ENCODE data around the gene TNIK.

GRCh38 chr3:171490901-171491300, 30.7 kb upstream of the TNIK start:
- TF ChIP-seq CTCF (IDR thresholded peaks at IDR 0.05), result no peak
- TF ChIP-seq POLR2A (IDR thresholded peaks at IDR 0.05), result no peak

All from uterus (tissue), 2 donors.